GM21367 (cell line): ENCODE results near the gene DHRS3.
"Not testable (repeated sequence)": the region's sequence is repeated elsewhere in the genome, so short reads cannot be mapped to it uniquely, and the experiment has no call there.

Experiments used
- ATAC-seq: cut with Tn5 transposase; IDR thresholded peaks from one replicate; pipeline ENCODE4 v1.9.1; 2021; ENCODE audit not compliant: unreplicated experiment

DHRS3 gene

GRCh38 chr1:12580054-12580887 is 37.7 kb downstream of the DHRS3 start:
- no peak for ATAC-seq

- no peak for ATAC-seq
These were observed 39.1 kb downstream of the DHRS3 start for GRCh38 chr1:12578860-12579422.

- no peak for ATAC-seq
These were observed 41.0 kb downstream of the DHRS3 start for GRCh38 chr1:12577020-12577419.

GRCh38 chr1:12574757-12575139 is 43.3 kb downstream of the DHRS3 start:
- ATAC-seq, result no peak

- ATAC-seq, result no peak
These were observed 44.8 kb downstream of the DHRS3 start for GRCh38 chr1:12573015-12573825.

- ATAC-seq, result no peak
These were observed 45.5 kb downstream of the DHRS3 start for GRCh38 chr1:12572522-12572921.

GRCh38 chr1:12570291-12570690 is 47.7 kb downstream of the DHRS3 start:
- no peak for ATAC-seq

- no peak for ATAC-seq
These were observed 49.8 kb downstream of the DHRS3 start for GRCh38 chr1:12568009-12568767.

GRCh38 chr1:12567288-12567819 is 50.7 kb downstream of the DHRS3 start:
- no peak for ATAC-seq

- no peak for ATAC-seq
These were observed 51.3 kb downstream of the DHRS3 start for GRCh38 chr1:12566484-12567287.

- ATAC-seq, result no peak
These were observed 52.1 kb downstream of the DHRS3 start for GRCh38 chr1:12565966-12566352.

- no peak for ATAC-seq
These were observed 52.7 kb downstream of the DHRS3 start for GRCh38 chr1:12565094-12565965.

GRCh38 chr1:12564251-12564650 is 53.8 kb downstream of the DHRS3 start:
- not testable (repeated sequence) for ATAC-seq

GRCh38 chr1:12562955-12563576 is 54.9 kb downstream of the DHRS3 start:
- ATAC-seq, result no peak

- no peak for ATAC-seq
These were observed 56.9 kb downstream of the DHRS3 start for GRCh38 chr1:12561121-12561520.

- ATAC-seq, result no peak
These were observed 60.8 kb downstream of the DHRS3 start for GRCh38 chr1:12556957-12557935.

GRCh38 chr1:12556368-12556930 is 61.6 kb downstream of the DHRS3 start:
- no peak for ATAC-seq
